Uterus (tissue), 4 donors: ENCODE results near the gene TPMT. TPM values are rescaled to one million over a fixed set of nuclear protein-coding genes. Genes with fewer than 3 reads are reported as not detected.

ENCODE experiments used
- DNase-seq, 2 donors: peaks; one replicate each; pipeline ENCODE4 v3.0.0-alpha.2; 2019 to 2020
- H3K27ac ChIP-seq, 2 donors: fragments of 200-600 bp; sonication (generic); 1 replicate in 1 of 2; 2 replicates in 1 of 2; pipeline ENCODE4 v1.5.1; 2016 to 2018
- H3K27me3 ChIP-seq, 2 donors: fragments of 200-600 bp; sonication (generic); one replicate each; pipeline ENCODE4 v1.5.1; 2018 to 2019; ENCODE audit warnings: control low read depth in 1 of 2
- H3K36me3 ChIP-seq, 2 donors: fragments of 200-600 bp; sonication (generic); one replicate each; pipeline ENCODE4 v1.5.1; 2019; ENCODE audit warnings: control low read depth in 1 of 2
- H3K4me1 ChIP-seq, 2 donors: fragments of 200-600 bp; sonication (generic); one replicate each; pipeline ENCODE4 v1.5.1; 2018 to 2019; ENCODE audit warnings: control low read depth in 1 of 2
- H3K4me3 ChIP-seq, 2 donors: fragments of 200-600 bp; sonication (generic); 1 replicate in 1 of 2; 2 replicates in 1 of 2; pipeline ENCODE4 v1.5.1; 2018 to 2019; ENCODE audit warnings: mild to moderate bottlenecking in 1 of 2
- H3K9me3 ChIP-seq, 2 donors: fragments of 200-600 bp; sonication (generic); one replicate each; pipeline ENCODE4 v1.5.1; 2019; ENCODE audit warnings: control low read depth in 1 of 2
- POLR2A ChIP-seq, 2 donors: fragments of 450-650 bp; IDR thresholded peaks; one replicate each; pipeline ENCODE4 v1.6.1; 2016; ENCODE audit warnings: antibody characterized with exemption in 2 of 2, mild to moderate bottlenecking in 1 of 2, moderate library complexity in 1 of 2
- intact Hi-C: fragments of 100-400 bp; cut with DNase I; formaldehyde crosslinking; loops from one replicate; pipeline ENCODE4 v1.15.1; 2023; ENCODE audit warnings: low total_unique reads
- total RNA-seq, 4 donors: library from RNA; depleted of rRNA in 3 of 4; stranded (reverse); fragments of >200 nt in 3 of 4; gene quantifications; one replicate each; pipeline versions ENCODE4 v1.1.0 to v1.2.4, GENCODE V29; 2014 to 2023
- TF ChIP-seq, protein P1 (sequence below), 4 experiments: fragments of 200-600 bp in 2 of 4; fragments of 450-650 bp in 2 of 4; sonication (generic) in 2 of 4; IDR thresholded peaks; one replicate each; pipeline ENCODE4 v1.5.1; 2016 to 2019; ENCODE audit warnings: antibody characterized with exemption in 4 of 4, mild to moderate bottlenecking in 2 of 4, moderate library complexity in 1 of 4
- donor health status: DM: yes; HTN: yes; CAD: no.

Gene TPMT
- total RNA-seq, 4 donors from 2014 or later: 5.9 to 11.4 (median 6.6) TPM

DNA sequence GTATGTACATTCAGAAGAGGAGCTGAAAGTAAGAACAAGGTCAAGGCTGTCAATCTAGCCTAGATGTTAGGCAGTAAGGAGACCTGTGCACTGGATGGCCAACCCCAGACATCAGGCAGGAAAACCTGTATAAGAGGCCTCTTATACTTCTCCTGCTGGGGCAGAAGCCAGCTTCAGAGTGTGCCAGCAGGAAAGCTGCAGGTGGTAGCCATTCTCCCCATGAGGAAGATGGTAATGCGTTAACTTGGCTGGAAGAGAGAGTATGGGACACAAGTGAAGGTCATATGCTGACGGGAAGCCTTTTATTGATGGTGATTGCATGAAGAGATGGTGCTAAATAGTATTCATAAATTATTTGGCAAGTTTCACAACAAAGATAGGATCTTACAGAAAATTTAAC, 53.0 kb downstream of the TPMT start:
- Histone ChIP-seq H3K9me3 (no peaks in the 10 kb centered on the region), H3K4me1 (no peaks in the 10 kb centered on the region), H3K36me3 (no peaks in the 10 kb centered on the region), H3K4me3 (no peak overlapping the region), H3K27ac (no peak overlapping the region), H3K27me3 (no peaks in the 10 kb centered on the region)
- no peak for DNase-seq
- intact Hi-C loops: no loop called here
- TF ChIP-seq, protein P1, sequence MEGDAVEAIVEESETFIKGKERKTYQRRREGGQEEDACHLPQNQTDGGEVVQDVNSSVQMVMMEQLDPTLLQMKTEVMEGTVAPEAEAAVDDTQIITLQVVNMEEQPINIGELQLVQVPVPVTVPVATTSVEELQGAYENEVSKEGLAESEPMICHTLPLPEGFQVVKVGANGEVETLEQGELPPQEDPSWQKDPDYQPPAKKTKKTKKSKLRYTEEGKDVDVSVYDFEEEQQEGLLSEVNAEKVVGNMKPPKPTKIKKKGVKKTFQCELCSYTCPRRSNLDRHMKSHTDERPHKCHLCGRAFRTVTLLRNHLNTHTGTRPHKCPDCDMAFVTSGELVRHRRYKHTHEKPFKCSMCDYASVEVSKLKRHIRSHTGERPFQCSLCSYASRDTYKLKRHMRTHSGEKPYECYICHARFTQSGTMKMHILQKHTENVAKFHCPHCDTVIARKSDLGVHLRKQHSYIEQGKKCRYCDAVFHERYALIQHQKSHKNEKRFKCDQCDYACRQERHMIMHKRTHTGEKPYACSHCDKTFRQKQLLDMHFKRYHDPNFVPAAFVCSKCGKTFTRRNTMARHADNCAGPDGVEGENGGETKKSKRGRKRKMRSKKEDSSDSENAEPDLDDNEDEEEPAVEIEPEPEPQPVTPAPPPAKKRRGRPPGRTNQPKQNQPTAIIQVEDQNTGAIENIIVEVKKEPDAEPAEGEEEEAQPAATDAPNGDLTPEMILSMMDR (IDR thresholded peaks at IDR 0.05): no peak
- no peak for TF ChIP-seq POLR2A (IDR thresholded peaks at IDR 0.05)

DNA sequence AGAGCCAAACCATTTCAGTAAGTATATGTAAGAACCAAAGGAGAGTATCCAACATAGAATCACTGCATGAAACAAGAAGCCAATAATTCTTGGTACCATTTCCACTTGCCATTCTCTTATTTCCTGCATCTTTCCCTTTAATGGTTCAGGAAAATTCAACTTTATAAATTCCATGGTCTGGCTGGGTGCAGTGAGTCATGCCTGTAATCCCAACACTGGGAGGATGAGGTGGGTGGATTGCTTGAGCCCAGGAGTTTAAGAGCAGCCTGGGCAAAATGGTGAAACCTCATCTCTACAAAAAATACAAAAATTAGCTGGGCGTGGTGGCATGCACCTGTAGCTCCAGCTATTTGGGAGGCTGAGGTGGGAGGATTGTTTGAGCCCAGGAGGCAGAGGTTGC, 53.6 kb downstream of the TPMT start:
- no peak overlapping the region for H3K4me3 ChIP-seq
- intact Hi-C loops: no loop called here
- H3K36me3 ChIP-seq: no peaks in the 10 kb centered on the region
- H3K27ac ChIP-seq: no peak overlapping the region
- no peaks in the 10 kb centered on the region for H3K27me3 ChIP-seq
- TF ChIP-seq, protein P1 (IDR thresholded peaks at IDR 0.05): no peak
- no peak for TF ChIP-seq POLR2A (IDR thresholded peaks at IDR 0.05)
- H3K9me3 ChIP-seq: no peaks in the 10 kb centered on the region
- no peaks in the 10 kb centered on the region for H3K4me1 ChIP-seq
- no peak for DNase-seq

DNA sequence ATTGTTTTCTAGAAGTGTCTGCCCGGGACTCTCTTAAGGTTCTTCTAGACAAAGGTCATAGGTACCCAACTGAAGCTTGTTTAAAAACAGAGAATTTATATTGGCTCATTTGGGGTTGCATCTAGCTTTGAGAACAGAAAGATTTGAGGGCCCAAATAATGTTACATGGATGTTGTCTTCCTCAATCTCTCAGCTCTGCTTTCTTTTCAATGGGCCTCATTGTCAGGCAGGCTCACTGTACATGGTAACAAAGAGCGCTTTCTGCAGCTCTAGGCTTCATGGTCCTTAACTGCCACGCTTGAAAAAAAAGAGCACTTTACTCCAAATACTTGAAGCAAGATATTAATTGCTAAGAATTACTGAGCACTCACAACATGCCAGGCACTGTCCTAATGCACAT, 54.6 kb downstream of the TPMT start:
- DNase-seq: no peak
- Histone ChIP-seq H3K9me3 (no peaks in the 10 kb centered on the region), H3K4me3 (no peak overlapping the region), H3K27ac (no peak overlapping the region), H3K27me3 (no peaks in the 10 kb centered on the region), H3K36me3 (no peaks in the 10 kb centered on the region), H3K4me1 (no peaks in the 10 kb centered on the region)
- no peak for TF ChIP-seq POLR2A (IDR thresholded peaks at IDR 0.05)
- TF ChIP-seq, protein P1 (IDR thresholded peaks at IDR 0.05): no peak
- intact Hi-C loops: no loop called here

DNA sequence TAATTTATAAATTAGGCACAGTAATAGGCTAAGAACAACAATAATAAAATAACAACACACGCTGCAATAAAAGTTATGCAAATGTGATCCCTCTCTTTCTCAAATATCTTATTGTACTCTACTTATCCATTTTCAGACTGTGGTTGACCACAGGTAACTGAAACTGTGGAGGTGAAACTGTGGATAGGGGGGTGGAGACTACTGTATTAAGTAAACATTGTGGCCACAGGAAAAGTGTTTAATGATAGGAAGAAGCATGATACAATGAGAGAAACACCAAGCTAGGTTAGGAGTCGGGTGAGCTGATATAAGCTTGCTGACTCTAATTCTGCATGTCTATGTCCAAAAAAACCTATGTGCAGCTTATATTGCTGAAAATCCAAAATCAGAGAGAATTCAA, 55.4 kb downstream of the TPMT start:
- no peak for TF ChIP-seq POLR2A (IDR thresholded peaks at IDR 0.05)
- TF ChIP-seq, protein P1 (IDR thresholded peaks at IDR 0.05): no peak
- intact Hi-C loops: no loop called here
- H3K36me3 ChIP-seq: no peaks in the 10 kb centered on the region
- no peak overlapping the region for H3K4me3 ChIP-seq
- no peaks in the 10 kb centered on the region for H3K4me1 ChIP-seq
- DNase-seq: no peak
- no peaks in the 10 kb centered on the region for H3K9me3 ChIP-seq
- no peaks in the 10 kb centered on the region for H3K27me3 ChIP-seq
- H3K27ac ChIP-seq: no peak overlapping the region

DNA sequence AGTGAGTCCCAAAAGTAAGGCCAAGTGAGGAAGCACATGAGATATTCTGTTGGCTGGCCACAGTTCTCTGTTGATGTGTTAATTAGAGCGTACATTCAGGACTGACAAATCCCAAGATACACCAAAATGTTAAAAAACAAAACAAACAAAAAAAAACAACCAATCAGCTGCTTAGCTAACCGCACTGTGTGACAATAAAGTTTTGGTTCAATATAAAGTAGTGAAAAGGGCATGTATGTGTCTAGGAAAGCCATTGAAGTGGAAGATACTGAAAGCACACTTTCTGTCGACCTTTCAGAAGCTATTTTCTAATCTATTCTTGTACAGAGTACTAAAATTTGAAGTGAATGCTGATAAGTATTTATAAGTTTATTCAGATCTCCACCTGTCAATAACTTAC, 58.5 kb downstream of the TPMT start:
- no peaks in the 10 kb centered on the region for H3K9me3 ChIP-seq
- DNase-seq: no peak
- TF ChIP-seq, protein P1 (IDR thresholded peaks at IDR 0.05): no peak
- TF ChIP-seq POLR2A (IDR thresholded peaks at IDR 0.05): no peak
- no peak overlapping the region for H3K27ac ChIP-seq
- H3K36me3 ChIP-seq: no peaks in the 10 kb centered on the region
- no peak overlapping the region for H3K4me3 ChIP-seq
- intact Hi-C loops: no loop called here
- H3K27me3 ChIP-seq: no peaks in the 10 kb centered on the region
- no peaks in the 10 kb centered on the region for H3K4me1 ChIP-seq
